Fibroblast of skin of back (primary cell): ENCODE measurements around the gene ZDHHC15. TPM values are rescaled to one million over a fixed set of nuclear protein-coding genes. Genes with fewer than 3 reads are reported as not detected.
A peak's percentile ranks its signal among the peaks of the same experiment; 100 is the strongest.
"Not testable (repeated sequence)": the region's sequence is repeated elsewhere in the genome, so short reads cannot be mapped to it uniquely, and the experiment has no call there.

Experiments used
- DNase-seq: peaks from one replicate; pipeline ENCODE4 v3.0.0-alpha.2; 2013
- polyA plus RNA-seq, 2 experiments: library from polyadenylated mRNA; unstranded; fragments of 120-200 nt; gene quantifications; one replicate each; pipeline ENCODE4 v1.2.1, GENCODE V29; 2013; ENCODE audit not compliant: insufficient read length in 2 of 2

The ZDHHC15 gene, protein sequence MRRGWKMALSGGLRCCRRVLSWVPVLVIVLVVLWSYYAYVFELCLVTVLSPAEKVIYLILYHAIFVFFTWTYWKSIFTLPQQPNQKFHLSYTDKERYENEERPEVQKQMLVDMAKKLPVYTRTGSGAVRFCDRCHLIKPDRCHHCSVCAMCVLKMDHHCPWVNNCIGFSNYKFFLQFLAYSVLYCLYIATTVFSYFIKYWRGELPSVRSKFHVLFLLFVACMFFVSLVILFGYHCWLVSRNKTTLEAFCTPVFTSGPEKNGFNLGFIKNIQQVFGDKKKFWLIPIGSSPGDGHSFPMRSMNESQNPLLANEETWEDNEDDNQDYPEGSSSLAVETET
- 0.12 TPM for polyA plus RNA-seq (2013, experiment 1 of 2; ENCODE audit: insufficient read length)
- polyA plus RNA-seq (2013, experiment 2 of 2; ENCODE audit: insufficient read length) = 0.11 TPM

DNA sequence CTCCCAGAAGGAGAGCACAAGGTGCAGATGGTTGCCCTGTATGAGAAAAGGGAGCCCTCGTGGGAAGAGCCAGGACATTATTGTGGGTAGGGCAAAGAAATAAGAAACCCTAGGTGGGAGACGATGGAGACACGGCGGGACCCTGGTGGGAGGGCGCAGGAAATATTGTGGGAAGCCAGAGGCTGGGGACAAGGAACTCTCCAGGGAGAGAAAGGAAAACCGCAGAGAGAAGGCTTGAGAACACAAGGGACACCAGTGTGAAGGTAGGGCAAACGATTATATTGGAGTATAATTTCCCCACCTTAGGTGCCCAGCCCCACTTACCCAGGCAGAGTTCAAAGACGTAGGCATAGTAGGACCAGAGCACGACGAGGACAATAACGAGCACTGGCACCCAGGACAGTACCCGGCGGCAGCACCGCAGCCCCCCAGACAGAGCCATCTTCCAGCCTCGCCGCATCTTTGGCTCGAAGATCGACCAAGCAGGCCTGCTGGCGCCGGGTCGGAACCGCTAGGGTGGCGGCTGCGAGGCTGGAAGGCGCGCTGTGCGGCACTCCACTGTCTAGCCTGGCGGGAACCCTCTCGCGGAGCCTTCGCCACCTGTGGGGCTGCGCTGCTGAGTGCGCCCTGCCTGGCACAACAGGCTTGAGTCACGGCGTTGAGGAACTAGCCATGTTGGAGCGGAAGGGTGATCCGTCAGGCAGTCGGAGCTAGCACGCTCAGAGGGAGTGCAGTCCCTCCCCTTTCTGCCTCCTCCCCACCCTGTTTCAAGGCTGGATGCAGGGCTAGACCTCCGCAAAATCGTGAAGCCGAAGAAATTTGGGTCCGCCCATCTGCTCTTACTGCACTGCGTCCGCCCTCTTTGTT is at the start of gene ZDHHC15:
Gene ZDHHC15 (minus strand): TSS at position 473 of the 867 bp plus-strand sequence. CDS start 13 bp downstream, at position 460.
- DNase-seq = peak; percentile 45

DNA sequence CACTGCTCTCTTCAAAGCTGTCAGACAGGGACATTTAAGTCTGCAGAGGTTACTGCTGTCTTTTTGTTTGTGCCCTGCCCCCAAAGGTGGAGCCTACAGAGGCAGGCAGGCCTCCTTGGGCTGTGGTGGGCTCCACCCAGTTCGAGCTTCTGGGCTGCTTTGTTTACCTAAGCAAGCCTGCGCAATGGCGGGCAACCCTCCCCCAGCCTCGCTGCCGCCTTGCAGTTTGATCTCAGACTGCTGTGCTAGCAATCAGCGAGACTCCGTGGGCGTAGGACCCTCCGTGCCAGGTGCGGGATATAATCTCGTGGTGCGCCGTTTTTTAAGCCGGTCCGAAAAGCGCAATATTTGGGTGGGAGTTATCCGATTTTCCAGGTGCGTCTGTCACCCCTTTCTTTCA is 37.7 kb upstream of the ZDHHC15 start:
- not testable (repeated sequence) for DNase-seq

DNA sequence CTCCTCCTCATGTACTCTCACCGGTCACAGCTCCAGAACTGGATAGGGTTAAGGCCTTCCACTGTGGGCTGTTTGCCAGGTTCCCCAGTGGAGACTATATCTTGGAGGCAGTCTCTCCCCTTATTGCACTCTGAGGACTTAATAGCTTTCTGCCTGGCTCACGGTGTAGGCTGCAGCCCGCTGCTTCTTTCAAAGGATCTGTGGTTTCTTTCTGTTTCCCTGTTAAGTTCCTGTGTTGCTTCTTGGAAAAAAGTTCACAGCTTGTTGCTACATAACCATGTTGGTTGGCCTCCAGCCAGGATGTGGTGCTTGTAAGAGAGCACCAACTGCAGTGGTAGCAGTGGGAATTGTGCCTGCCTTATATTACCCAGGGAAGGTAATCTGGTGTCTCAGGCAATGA is 24.9 kb upstream of the ZDHHC15 start:
- peak; percentile 0 for DNase-seq

DNA sequence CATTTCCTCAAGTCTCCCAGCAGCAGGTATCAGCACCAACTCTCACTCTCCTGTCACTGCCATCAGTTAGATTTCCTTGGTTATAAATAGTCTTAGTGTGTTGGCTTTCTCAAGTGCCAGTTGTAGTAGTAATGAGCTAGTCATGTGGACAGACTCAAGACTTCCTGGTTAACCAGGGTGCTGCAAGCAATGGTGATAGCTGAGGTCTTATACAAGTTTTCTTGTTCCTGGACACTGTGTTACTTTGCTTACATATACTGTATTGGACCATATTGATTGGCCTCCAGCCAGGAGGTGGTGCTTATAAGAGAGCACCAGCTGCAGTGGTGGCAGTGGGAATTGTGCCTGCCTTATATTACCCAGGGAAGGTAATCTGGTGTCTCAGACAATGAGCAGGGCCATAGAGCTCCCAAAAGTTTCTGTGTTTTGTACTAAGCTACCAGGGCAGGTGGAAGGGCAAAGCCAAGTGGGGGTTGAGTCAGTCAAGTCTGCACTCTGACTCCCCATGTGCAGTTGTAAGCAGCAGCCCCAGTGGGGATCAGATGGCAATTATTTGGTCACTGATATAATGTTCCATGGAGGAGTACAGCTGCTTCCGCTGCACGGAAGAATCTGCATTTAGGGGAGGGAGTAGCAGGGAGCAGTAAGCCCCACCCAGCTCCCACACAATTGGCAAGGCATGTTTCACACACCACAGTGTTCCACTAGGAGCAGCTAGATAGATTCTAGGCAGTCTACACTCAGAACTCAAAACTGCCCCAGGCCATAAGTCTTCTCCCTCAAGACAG is 24.1 kb upstream of the ZDHHC15 start:
- no peak for DNase-seq

DNA sequence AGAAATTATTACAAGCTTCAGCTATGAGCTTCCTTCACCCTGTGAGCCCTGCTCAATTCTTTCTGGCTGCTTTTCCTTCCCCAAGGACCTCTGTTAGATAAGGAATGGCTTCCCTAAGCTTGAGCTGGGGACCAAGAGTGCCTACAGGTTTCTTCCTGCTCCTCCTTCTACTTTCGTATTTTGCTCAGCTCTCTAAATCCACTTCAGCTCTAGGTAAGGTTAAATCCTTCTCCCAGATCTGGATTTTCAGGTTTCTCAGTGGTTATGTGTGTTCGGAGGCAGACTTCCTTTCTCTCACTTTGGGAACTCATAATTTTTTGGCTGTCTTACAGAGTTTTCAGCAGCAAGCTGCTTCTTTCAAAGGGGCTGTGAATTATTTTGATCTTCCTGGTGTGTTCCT is 21.9 kb upstream of the ZDHHC15 start:
- no peak for DNase-seq

DNA sequence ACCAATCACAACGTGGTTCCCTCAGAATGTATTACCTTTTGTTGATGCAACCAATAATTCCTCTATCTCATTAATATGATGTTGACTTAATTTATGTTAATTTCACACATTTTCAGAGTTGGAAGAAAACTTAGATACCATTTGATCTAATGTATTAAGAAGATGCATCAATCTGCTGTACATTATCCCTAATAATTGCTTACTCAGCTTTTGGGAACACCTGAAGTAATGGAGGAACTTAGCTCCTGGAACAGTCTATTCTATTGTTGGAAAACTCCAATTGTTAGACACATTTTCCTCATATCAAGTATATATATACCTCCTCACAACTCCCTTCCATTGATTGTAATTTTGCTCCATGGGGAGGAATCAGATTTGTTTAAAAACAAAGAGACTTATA is 38.9 kb downstream of the ZDHHC15 start:
- DNase-seq = no peak

DNA sequence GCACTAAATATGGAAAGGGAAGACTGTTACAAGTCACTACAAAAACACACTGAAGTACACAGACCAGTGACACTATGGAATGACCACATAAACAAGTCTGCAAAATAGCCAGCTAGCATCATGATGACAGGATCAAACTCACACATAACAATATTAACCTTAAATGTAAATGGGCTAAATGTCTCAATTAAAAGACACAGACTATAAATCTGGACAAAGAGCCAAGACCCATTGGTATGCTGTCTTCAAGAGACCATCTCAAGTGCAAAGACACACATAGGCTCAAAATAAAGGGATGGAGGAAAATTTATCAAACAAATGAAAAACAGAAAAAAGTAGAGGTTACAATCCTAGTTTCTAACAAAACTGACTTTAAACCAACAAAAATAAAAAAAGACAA is 61.1 kb downstream of the ZDHHC15 start:
- DNase-seq = not testable (repeated sequence)

DNA sequence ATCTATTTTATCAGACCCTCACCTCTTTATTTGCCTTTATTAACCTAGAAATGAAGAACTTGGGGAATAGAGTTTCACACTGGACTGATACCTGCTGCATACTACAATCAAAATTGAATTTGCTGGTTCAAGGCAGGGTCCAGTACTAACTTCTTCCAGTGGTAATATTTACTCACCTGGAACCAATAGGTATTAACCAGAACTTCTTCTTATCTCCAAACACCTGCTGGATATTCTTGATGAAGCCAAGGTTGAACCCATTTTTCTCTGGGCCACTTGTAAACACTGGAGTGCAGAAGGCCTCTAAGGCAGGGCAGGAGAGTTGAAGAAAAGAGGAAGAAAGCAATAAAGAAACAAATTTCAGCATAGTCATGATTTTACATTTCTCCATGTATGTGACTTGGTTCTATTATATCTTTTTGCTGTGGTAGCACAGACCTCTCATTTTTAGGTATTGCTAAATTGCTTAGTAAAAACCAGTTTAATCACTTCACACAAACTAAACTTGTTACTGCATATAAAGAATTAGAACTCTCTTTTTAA is 101.1 kb downstream of the ZDHHC15 start:
- no peak for DNase-seq

DNA sequence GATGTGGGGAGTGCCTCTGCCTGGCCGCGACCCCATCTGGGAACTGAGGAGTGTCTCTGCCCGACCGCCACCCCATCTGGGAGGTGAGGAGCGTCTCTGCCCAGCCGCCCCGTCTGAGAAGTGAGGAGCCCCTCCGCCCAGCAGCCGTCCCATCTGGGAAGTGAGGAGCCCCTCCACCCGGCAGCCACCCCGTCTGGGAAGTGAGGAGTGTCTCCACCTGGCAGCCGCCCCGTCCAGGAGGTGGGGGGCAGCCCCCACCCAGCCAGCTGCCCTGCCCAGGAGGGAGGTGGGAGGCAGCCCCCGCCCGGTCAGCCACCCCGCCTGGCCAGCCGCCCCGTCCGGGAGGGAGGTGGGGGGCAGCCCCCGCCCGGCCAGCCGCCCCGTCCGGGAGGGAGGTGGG is 115.7 kb downstream of the ZDHHC15 start:
- DNase-seq = not testable (repeated sequence)

DNA sequence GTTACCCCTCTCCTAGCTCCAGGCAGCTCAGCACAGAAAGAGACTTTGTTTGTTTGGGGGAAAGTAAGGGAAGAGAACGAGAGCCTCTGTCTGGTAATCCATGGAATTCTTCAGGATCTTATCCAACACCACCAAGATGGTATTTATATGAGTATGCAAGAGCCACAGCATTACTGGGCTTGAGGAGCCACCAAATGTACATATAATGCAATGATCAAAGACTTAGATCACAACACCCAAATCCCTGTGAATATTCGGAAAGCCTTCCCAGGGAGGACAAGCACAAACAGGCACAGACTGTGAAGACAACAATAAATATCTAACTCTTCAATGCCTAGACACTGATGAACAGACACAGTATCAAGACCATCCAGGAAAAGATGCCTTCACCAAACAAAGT is 132.4 kb downstream of the ZDHHC15 start:
- DNase-seq = no peak

DNA sequence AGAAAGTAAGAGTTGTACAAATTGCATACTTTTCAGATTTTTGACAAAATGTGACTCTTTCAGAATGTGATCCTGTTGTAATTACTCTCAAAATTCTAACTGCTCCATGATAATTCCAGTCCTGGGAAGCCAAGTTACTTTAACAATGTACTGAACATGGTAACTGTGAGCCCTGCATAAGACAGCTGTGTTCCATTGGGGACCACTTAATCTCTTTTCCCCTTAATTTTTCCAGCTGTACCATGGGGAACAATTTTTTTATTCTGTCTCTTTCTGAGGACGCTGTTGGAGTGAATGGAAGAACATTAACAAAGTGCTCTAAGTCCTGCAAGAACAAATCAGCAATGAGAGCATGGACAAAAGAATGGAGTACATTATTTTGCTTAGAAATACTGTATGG is 153.1 kb downstream of the ZDHHC15 start:
- DNase-seq = no peak

DNA sequence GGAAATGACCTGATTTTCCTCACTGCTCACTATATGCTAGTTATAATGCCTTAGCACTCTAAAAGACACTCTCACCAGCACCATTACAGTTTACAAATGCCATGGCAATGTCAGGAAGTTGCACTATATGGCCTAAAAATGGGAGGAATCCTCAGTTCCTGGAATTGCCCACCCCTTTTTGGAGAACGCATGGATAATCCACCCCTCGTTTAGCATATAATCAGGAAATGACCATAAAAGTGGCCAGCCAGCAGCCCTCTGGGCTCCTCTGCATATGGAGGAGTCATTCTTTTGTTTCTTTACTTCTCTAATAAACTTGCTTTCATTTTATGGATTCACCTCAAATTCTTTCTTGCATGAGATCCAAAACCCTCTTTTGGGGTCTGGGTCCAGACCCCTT is 156.0 kb downstream of the ZDHHC15 start:
- no peak for DNase-seq

DNA sequence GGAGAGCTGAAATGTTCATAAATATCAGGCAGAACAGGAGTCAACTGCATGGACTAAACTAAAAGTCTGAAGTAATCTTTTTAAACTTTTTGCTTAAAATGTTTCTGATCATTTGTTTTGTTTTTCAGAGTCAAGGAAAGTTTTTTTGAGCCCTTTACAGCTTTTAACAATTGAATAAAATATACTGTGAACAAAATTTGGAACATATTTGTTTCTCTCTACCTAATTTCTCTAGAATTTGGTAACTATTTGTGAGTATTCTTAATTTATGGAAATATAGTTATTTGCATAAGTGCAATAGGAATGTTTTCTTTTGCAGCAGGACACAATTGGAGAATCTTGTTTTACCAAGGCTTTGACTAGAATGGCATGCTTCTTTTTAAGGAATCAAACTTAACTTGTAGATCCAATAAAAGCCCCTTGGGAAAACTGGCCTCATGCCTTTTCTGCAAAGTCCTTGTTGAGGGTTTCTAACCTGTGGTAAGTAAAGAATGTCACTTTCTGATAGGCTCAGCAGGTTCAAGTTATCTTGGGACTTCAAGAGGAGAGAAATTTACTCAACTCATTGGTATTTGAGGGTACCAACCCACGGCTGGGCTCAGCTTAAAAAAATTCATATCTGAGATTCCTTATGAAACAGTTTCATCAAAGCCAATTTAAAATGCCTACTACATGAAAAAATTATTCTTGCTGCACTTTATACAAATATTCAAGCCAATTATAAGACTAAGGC is 157.4 kb downstream of the ZDHHC15 start:
- DNase-seq = peak; percentile 50

DNA sequence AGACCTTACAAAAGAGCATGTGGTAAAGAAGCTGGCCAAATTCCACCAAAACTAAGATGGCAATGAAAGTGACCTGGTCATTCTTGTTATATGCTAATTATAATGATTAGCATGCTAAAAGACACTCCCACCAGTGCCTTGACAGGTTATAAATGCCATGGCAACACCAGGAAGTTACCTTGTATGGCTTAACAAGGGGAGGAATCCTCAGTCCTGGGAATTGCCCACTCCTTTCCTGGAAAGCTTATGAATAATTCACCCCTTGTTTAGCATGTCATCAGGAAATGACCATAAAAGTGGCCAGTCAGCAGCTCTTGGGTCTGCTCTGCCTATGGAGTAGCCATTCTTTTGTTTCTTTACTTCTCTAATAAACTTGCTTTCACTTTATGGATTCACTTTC is 161.0 kb downstream of the ZDHHC15 start:
- DNase-seq = no peak

DNA sequence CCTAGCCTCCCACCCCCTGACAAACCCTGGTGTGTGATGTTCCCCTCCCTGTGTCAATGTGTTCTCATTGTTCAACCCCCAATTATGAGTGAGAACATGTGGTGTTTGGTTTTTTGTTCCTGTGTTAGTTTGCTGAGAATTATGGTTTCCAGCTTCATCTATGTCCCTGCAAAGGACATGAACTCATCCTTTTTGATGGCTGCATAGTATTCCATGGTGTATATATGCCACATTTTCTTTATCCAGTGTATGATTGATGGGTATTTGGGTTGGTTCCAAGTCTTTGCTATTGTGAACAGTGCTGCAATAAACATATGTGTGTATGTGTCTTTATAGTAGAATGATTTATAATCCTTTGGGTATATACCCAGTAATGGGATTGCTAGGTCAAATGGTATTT is 174.2 kb downstream of the ZDHHC15 start:
- not testable (repeated sequence) for DNase-seq

DNA sequence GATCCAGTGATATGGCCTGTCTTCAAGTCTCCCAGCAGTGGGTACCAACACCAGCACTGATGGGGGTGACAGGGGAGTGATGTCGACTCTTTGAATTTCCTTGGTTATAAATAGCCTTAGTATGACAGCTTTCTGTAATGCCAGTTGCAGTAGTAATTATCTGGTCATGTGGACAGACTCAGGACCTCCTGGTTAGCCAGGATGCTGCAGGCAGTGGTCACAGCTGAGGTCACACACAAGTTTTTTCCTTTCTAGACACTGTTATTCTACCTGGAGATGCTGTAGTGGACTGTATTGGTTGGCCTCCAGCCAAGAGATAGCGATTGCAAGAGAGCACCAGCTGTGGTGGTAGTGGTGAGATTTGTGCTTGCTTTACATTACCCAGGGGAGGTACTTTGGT is 185.3 kb downstream of the ZDHHC15 start:
- DNase-seq = no peak

DNA sequence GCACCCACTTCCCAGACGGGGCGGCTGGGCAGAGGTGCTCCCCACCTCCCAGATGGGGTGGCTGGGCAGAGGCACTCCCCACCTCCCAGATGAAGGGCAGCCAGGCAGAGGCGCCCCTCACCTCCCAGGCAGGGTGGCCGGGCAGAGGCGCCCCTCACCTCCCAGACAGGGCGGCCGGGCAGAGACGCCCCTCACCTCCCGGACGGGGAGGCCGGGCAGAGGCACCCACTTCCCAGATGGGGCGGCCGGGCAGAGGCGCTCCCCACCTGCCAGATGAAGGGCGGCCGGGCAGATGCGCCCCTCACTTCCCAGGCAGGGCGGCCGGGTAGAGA is 187.7 kb downstream of the ZDHHC15 start:
- no peak for DNase-seq

DNA sequence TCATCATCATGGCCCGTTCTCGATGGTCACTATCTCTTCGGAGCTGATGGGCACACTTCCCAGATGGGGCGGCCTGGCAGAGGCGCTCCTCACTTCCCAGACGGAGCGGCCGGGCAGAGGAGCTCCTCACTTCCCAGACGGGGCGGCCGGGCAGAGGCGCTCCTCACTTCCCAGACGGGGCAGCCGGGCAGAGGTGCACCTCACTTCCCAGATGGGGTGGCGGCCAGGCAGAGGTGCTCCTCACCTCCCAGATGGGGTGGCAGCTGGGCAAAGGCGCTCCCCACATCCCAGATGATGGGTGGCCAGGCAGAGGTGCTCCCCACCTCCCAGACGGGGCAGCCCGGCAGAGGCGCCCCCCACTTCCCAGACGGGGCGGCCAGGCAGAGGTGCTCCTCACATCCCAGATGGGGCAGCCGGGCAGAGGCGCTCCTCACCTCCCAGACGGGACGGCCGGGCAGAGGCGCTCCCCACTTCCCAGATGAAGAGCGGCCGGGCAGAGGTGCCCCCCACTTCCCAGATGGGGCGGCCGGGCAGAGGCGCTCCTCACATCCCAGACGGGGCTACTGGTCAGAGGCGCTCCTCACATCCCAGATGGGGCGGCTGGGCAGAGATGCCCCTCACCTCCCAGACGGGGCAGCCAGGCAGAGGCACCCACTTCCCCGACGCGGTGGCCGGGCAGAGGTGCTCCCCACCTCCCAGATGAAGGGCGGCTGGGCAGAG is 188.3 kb downstream of the ZDHHC15 start:
- not testable (repeated sequence) for DNase-seq

DNA sequence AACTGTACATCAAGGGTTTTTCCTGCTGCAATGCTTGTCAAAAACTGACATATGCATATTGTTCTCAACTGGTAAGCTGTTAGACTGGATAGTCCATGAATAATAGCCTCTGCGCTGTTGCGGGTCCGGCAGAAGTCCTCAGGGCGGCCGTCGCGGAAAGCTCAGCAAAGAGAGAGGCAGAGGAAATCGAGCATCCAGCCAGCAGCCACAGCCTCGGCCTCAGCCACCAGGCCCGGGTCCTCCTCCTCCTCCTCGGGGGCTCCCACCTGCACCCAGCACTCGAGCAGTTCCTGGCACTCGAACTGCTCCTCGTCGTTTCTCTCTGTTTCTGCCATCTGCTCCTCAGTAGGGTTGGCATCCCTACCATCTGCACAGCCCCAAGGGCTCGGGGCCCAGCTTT is 195.2 kb downstream of the ZDHHC15 start:
- no peak for DNase-seq
